HUDEP-2 (cell line): ENCODE measurements around the gene LGI4.
"Not testable (repeated sequence)": the region's sequence is repeated elsewhere in the genome, so short reads cannot be mapped to it uniquely, and the experiment has no call there.

Source experiments
- DNase-seq, 76 experiments: peaks; one replicate each; lab custom pipeline; 2025; ENCODE audit not compliant: unreplicated experiment in 76 of 76; lab: John Stamatoyannopoulos, UW

The LGI4 gene

DNA sequence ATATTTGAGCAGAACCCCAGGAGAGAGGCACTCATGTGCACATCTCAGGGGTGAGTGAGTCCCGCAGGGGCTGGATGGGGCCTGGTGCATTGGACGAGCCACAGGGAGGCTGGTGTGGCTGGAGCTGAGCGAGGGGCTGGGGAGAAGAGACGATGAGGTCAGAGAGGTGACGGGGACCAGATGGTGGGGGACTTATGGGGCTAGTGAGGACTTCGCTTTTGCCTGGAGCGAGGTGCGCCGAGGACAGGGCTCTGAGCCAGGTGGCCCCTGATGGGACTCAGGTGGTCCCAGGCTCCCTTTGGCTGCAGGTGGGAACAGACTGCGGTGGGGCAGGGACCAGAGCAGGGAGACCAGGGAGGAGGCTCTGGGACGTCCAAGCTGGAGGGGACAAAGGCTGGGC is 26.1 kb downstream of the LGI4 start:
- DNase-seq = no peak

DNA sequence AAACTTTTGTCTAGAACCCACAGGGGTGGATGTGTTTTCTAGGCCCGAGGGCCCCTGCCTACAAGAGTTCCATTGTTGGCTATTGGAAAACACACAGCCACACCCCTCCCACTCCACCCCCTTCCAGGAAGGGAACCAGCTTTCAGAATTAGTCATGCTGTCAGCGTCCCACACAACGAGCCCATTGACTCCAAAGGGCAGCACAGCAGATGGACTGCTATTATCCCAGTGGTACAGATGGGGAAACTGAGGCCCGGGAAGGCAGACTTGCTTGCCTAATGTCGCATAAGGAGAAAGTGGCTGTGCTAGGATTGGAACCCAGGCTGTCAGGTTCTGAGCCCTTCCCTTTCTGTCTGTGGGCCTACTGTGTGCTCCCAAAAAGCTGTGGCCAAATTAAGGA is 27.3 kb downstream of the LGI4 start:
- DNase-seq = peak in 5 of 76 experiments; percentile 7 to 33 (median 18)

DNA sequence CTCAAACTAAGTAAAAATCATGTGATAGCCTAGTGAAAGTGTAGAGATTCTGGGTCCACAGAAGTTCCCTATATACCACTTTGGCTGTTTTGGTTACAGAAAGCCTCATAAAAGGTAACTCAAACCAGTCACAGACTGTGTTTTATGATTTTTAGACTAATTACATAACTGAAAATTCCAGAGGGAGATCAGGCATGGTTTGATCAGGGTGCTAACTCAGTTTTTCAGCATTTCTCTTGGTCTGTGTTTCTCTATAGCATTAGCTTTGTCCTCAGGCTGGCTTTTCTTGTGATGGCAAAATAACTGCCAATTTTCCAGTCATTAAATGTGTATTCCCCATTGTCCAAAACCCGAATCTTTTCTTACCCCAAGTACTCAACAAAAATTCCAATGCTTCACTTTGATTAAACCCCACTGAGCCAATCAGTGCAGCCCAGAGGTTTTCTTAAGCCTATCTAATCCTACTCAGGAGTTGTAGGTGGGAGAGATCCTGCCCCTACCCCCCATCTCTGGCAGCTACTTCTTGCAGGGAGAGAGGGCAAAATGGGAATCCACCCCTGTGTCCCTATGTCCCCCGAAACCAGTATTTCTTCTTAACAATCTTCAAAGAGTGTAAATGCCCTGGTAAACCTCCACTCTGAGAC is 27.8 kb downstream of the LGI4 start:
- no peak for DNase-seq

DNA sequence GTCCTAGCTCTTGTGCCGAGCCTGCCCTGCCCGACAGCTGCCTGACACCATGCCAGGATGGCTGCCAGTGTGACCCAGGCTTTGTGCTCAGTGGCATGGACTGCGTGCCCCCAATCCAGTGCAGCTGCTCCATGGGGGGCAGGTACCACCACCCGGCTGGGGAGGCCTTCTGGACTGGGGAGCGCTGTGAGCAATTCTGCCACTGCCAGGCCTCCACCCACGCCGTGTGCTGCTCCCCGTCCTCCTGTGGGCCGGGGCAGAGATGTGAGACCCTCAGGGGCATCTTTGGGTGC is 28.6 kb downstream of the LGI4 start:
- DNase-seq = no peak

DNA sequence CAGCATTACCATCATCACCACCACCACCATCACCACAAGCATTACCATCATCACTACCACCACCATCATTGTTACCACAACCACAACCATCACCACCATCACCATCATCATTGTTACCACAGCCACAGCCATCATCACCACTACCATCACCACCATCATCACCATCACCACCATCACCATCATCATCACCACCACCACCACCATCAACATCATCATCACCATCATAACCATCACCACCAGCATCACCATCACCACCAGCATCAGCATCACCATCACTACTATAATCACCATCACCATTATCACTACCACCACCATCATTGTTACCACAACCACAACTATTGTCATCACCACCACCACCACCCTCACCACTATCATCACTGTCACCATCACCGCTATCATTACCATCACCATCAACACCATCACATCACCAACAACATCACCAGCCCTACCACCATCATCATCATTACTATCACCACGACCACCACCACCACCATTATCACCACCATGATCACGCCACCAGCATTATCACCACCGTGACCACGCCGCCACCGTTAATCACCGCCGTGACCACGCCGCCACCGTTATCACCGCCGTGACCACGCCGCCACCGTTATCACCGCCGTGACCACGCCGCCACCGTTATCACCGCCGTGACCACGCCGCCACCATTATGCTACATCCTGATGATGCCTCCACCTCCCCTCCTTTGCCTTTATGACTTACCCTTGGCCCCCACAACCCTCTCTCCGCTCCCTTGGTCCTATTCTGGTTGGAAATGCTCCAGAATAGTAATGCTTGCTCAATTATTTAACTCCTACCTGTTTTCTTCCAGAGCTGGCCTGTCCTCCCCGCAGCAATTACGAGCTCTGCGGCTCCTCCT is 29.2 kb downstream of the LGI4 start:
- DNase-seq = no peak

DNA sequence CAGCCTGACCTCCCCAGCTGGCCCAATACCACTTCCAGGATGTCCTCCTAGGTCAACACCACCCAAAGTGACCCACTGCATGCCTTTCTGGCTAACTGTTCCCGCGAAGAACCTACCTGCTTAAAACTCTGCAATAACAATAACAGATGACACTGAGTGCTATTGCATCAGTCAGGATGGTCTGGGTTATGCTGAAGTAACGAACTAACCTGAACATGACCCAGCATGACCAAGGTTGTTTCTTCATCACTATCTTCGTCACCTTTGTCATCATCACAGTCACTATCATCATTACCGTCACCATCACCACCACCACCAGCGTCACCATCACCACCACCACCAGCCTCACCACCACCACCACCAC is 29.8 kb downstream of the LGI4 start:
- no peak for DNase-seq

DNA sequence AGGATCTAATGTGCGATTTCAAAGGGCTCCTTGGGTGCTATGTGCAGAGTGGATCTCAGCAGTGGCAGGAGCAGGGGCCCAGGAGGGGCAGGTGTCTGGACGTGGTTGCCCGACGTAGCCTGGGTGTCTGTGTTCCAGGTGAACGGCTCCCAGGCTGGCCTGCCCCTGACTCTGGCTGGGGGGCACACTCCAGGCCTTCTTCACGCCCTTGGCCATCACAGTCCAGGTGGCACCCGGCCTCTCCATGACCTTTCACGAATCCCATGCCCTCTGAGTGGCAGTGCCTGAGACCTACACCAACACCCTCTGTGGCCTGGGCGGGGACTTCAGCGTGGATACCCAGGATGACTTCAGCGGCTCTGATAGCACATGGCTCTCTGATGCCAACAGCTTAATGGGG is 30.5 kb downstream of the LGI4 start:
- DNase-seq = no peak

DNA sequence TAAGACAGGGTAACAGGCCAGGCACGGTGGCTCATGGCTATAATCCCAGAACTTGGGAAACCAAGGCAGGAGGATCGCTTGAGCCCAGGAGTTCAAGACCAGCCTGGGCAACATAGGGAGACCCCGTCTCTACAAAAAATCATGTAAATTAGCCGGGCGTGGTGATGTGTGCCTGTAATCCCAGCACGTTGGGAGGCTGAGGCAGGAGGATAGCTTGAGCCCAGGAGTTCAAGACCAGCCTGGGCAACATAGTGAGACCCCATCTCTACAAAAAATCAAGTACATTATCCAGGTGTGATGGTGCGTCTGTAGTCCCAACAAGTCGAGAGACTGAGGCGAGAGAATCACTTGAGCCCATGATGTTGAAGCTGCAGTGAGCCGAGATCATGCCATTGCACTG is 31.2 kb downstream of the LGI4 start:
- not testable (repeated sequence) for DNase-seq

DNA sequence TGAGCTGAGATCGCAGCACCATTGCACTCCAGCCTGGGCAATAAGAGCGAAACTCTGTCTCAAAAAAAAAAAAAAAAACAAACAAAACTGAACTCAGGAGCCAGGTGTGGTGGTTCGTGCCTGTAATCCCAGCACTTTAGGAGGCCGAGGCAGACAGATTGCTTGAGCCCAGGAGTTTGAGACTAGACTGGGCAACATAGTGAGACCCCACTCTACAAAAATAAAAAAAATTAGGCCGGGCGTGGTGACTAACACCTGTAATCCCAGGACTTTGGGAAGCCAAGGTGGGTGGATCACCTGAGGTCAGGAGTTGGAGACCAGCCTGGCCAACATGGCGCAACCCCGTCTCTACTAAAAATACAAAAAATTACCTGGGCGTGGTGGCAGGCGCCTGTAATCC is 32.9 kb downstream of the LGI4 start:
- not testable (repeated sequence) for DNase-seq

DNA sequence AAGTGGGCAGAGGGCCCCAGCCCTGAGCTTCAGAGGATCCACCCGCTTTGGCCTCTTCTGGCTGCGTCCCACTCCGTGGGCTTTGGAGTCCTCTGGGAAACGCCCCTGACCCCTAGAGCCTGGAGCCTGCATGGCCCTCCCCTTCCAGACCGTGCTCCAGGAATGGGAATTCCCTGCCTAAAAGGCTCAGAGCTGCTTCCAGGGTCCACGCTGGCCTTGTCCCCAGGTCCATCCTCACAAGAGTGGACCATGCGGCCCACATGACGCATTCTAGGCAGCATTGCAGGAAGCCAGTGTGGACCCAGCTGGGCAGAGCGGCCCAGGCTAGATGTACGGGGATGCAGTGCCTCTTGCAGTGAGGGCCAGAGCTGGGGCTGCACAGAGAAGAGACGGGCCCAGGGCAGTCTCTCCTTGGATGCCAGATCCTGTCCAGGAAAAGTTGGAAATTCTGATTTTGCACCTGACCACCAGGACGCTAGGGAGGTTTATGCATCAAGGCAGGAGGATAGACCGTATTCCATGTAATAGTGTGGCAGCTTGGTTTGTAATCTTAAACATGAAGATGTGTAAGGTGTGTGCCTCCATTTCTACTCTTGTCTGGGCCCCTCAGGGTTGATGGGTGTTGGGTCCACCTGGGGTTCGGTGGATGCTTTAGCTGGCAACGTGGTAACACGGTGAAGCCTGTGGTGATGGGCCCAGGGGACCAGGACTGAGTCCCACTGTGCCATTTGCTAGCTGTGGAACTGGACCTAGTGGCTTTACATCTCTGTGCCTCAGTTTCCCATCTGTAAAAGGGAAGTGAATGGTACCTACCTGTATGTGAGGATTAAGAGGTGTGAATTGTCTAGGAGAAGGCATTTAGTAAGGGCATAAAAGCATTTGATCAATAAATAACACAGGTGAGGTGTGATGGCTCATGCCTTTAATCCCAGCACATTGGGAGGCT is 34.0 kb downstream of the LGI4 start:
- DNase-seq = no peak

DNA sequence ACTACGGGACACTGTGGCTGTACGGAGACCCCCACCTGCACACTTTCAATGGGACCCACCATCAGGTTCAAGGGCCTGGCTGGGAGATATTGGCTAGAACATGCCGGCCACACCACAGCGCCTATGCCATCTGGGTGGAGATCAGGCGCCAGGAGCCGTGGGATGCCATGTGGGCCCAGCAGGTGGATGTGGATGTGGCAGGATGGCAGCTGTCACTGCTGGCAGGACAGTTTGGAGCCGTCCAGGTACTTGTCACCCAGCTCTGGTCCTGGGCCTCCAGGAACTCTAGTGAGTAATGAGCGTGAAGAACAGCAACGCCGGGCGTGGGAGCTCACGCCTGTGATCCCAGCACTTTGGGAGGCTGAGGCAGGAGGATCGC is 35.0 kb downstream of the LGI4 start:
- no peak for DNase-seq

DNA sequence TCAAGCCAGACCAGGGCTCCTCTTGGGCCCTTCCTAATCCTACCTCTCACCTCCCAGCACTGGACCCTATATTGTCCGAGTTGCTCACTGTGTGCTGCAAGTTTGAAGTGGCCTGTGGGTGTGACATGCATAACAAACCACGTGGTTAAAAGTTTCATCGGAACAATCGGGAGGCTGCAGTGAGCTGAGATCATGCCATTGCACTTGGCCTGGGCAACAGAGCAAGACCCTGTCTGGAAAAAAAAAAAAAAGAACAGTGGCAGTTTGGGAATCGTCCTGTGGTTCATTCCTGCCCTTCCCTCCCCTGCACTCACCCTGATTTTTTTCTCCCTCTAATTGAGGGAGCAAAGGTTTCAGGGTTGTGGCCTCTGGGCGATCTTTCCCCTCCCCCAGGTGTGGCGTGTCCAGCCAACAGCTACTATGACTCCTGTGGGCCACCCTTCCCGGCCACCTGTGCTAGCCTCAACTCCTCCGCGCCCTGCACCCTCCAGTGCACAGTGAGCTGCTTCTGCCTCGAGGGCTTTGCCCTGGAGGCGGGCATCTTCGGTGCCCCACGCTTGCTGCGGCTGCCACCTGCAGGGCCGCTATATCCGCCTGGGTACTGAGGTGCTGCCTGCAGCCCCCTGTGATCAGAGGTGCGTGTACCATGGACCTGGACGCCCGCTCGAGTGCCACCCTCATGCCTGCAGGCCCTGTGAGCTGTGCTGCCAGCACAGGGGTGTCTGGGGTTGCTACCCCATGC is 35.5 kb downstream of the LGI4 start:
- DNase-seq = no peak

DNA sequence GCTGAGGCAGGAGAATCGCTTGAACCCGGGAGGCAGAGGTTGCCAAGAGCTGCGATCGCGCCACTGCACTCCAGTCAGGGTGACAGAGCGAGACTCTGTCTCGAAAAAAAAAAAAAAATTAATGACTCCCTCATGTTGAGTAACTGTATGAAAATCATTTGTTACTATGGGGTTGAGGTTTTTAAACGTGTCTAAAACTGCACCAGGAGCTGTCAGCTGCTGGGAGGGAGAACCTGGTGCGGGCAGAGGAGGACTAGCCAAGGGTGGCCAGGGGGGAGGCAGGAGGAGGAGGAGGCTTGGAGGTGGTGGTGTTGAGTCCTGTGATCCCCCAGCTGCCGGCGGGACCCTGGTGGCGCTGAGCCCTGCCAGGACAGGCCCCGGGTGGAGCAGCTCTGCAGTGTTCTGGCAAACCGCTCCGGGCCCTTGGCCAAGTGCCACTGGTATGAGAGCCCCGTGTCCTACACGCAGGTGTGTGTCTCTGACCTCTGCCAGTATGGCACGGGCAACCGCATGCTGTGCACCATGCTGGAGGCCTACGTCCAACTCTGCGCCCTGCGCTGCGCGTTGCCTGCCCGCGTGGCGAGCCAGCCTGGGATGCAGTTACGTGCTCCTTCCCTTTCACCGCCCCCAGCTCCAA is 36.3 kb downstream of the LGI4 start:
- DNase-seq = peak in 12 of 76 experiments; percentile 9 to 35 (median 20)

DNA sequence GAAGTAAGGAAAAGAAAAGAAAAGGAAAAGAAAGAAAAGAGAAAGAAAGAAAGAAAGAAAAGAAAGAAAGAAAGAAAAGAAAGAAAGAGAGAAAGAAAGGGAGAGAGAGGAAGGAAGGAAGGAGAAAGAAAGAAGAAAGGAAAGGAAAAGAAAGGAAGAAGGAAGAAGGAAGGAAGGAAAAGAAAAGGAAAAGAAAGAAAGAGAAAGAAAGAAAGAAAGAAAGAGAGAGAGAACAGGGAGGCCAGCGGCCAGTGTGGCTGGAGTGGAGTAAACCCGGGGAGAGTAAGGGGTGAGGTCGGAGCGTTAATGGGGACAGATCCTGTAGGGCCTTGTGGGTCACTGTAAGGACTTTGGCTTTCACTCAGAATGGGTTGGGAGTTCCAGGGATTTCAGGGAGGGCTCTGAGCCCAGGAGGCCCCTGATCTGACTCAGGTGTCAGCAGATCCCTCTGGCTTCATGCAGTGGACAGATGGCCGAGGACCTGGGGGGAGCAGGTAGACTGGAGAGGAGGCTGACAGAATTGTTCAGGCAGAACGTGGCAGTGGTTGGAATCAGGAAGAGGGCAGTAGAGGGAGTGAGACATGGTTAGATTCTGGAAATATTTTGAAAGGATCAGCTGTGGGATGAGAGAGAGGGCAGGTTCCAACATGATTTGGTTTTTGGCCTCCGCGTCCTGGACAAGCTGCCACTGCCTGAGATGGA is 39.0 kb downstream of the LGI4 start:
- no peak for DNase-seq

DNA sequence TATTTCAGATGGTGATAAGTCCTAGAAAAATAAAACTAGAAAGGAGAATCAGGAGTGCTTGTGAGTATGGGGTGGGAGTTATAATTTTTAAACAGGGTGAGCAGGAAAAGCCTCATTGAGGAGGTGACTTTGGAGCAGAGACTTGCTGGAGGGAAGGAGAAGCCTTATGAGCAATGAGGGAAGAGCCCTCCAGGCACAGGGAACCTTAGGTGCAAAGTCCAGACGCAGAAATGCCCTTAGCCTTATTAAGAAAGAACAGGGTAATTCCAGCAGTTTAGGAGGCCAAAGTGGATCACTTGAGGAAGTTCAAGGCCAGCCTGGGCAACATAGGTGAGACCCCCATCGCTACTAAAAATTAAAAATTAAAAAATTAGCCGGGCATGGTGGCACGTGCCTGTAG is 40.2 kb downstream of the LGI4 start:
- no peak for DNase-seq

DNA sequence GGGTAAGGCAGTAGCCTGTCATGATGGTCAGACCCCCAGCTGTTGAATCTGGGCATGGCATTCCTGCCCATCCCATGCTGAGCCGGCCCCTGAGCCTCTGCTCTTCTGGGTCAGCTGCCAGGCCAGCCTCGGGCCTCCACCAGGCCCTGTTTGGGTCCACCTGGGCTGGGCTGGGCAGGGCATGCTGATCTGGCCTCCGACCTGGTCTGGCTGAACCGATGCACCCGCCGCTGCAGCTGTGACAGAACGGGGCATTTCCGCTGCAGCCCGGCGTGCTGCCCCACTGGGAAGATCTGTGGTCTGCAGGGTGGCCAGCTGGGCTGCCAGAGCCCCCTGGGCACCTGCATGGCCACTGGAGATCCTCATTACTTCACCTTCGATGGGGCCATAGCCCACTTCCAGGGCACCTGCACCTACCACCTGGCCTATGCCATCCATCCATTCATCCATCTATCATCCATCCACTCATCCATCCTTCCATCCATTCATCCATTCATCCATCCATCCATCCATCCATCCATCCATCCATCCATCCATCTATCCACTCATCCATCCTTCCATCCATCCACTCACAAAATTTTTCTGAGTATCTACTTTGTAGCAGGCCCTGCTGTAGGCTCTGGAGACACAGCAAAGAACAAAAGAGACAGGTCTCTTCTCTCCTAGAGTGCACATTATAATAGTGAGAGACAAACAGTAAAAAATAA is 40.8 kb downstream of the LGI4 start:
- no peak for DNase-seq

DNA sequence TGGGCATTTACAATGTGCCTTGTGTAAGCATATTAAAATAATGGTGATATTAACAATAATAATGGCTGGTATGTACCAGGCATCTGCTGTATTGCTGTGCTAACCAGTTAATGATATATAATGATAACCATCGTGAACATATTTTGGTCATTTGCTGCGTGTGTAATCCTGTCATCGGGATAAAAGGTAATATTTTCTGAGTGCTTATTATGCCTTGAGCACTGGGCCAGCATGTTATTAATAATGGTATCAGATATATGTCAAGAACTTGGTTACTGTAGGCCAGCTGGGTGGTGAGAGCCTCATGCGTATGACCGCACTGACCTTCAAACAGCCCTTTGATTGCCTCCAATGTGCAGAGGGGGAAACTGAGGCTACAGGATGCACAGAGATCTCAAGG is 41.4 kb downstream of the LGI4 start:
- DNase-seq = no peak

DNA sequence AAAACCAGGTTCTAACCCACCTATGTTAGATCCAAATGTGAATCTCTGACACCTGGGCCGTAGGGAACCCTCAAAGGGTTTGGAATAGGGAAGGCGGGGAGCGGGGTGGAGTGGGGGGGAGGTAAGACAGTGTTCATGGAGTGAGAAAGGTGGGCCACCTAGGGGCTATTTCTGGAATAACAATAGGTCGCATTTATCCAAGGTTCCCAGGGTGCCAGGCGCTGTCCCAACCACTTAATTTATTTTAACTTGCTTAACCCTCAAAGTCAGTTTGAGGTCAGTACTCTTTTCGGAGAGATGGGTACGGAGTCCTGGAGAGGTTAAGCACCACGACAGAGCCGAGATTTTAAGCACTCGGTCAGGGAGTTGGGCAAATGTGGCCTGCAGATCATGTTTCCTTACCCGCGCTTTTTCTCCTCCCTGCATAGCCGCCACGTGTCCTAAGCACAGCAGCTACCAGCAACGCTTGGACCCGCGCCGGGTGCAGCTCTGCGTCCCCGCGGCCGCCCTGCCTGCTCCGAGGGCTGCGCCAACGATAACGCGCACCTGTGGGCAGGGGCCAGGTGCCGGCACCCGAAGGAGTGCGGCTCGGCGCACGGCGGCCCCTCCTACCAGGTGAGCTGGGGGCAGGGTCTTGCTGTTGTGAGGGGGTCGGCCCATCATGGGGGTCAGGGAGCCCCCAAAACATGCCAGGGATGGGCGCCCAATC is 44.2 kb downstream of the LGI4 start:
- DNase-seq = peak in 55 of 76 experiments; percentile 8 to 75 (median 46)

DNA sequence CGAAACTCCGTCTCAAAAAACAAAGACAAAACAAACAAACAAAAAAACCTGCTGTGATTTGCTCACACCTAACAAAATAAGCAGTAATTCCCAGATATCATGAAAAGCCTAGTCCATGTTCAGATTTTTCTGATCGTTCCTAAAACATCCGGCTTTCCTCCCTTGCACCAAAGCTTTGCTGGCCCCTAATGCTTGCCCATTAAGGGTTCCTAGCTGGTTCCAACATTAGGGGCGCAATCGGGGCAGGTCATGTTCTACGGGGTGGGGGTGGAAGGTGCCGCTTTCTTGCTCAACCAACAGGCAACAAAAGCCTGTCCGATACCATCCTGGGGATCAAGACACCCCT is 44.7 kb downstream of the LGI4 start:
- DNase-seq = no peak
